K562 (cell line): ENCODE results near the gene SLC19A2. TPM values are rescaled to one million over a fixed set of nuclear protein-coding genes. Genes with fewer than 3 reads are reported as not detected.

Experiments
- ATAC-seq: fragments of 200-7000 bp; cut with Tn5 transposase; 3 replicates; pipeline ENCODE4 v1.9.1; 2020; ENCODE audit warnings: moderate library complexity
- BruUV-seq: library from RNA; stranded (reverse); fragments of 400-500 nt; replicated peaks from 2 replicates; lab custom pipeline; 2021; lab: Mats Ljungman, UMichigan
- CTCF ChIA-PET: fragments of 300-600 bp; formaldehyde crosslinking; extraction: SDS; loops from one replicate; lab custom pipeline; 2021; ENCODE audit warnings: low intra/inter-chr PET ratio; lab: Yijun Ruan, JAX
- POLR2A ChIA-PET: fragments of 300-600, 350-650 bp; sonication (Branson Sonifier 250); formaldehyde crosslinking; extraction: SDS; loops from one replicate; lab custom pipeline; 2021; ENCODE audit warnings: antibody characterized with exemption, inconsistent platforms; lab: Yijun Ruan, JAX
- DNase-seq, 4 experiments: peaks; one replicate each; pipeline versions ENCODE4 v3.0.0 to v3.0.0-alpha.2; 2011 to 2018; ENCODE audit warnings: low spot score in 3 of 4, mixed read lengths in 3 of 4; ENCODE audit errors: extremely low read depth in 1 of 4
- FAIRE-seq: peaks from 2 replicates; lab custom pipeline; 2011; peaks lifted over from hg19 to GRCh38; lab: Jason Lieb, UNC
- H2AFZ ChIP-seq: 2 replicates; pipeline ENCODE4 v1.6.0; 2011; ENCODE audit warnings: low read depth, low read length, control low read depth, inconsistent platforms
- H3K27ac ChIP-seq: fragments of 200-600 bp; 3 replicates; pipeline ENCODE4 v1.8.0; 2011; ENCODE audit warnings: low read depth, mild to moderate bottlenecking, control low read depth, inconsistent platforms, low read length, moderate library complexity, mixed read lengths; ENCODE audit errors: extremely low read depth
- H3K27me3 ChIP-seq, 2 experiments: fragments of 300-600 bp in 1 of 2; 2 replicates in 1 of 2; 3 replicates in 1 of 2; pipeline versions ENCODE4 v1.6.0 to v1.8.0; 2011; ENCODE audit warnings: inconsistent platforms in 2 of 2, low read length in 2 of 2, mild to moderate bottlenecking in 1 of 2, mixed read lengths in 1 of 2, moderate library complexity in 1 of 2; ENCODE audit not compliant: control insufficient read depth in 2 of 2, insufficient read depth in 2 of 2
- H3K36me3 ChIP-seq: fragments of 300-600 bp; 3 replicates; pipeline ENCODE4 v1.8.0; 2011; ENCODE audit warnings: mild to moderate bottlenecking, low read length, inconsistent platforms; ENCODE audit not compliant: control insufficient read depth, insufficient read depth
- H3K4me1 ChIP-seq, 2 experiments: fragments of 200-600 bp in 1 of 2; replicated peaks in 1 of 2; 2 replicates in 1 of 2; 3 replicates in 1 of 2; pipeline versions ENCODE4 v1.5.1 to v1.8.0; 2011; ENCODE audit warnings: inconsistent platforms in 2 of 2, low read length in 2 of 2, mild to moderate bottlenecking in 1 of 2, mixed read lengths in 1 of 2, moderate library complexity in 1 of 2; ENCODE audit not compliant: control insufficient read depth in 2 of 2, insufficient read depth in 2 of 2
- H3K4me2 ChIP-seq: 2 replicates; pipeline ENCODE4 v1.6.1; 2011; ENCODE audit warnings: low read length, control low read depth, inconsistent platforms, mixed read lengths; ENCODE audit not compliant: insufficient read depth
- H3K4me3 ChIP-seq: fragments of 200-600 bp; sonication (generic), shearing (Covaris generic); 2 replicates; pipeline ENCODE4 v1.5.1; 2016; ENCODE audit warnings: control low read depth, inconsistent platforms
- H3K79me2 ChIP-seq: fragments of 200-600 bp; 3 replicates; pipeline ENCODE4 v1.8.0; 2011; ENCODE audit warnings: low read length, inconsistent platforms; ENCODE audit not compliant: control insufficient read depth, insufficient read depth
- H3K9ac ChIP-seq, 2 experiments: 2 replicates each; pipeline versions ENCODE4 v1.6.0 to v1.6.1; 2011; ENCODE audit warnings: low read depth in 2 of 2, low read length in 2 of 2, control low read depth in 1 of 2, inconsistent platforms in 1 of 2, mild to moderate bottlenecking in 1 of 2, mixed read lengths in 1 of 2; ENCODE audit not compliant: insufficient read depth in 1 of 2
- H3K9me1 ChIP-seq: one replicate; pipeline ENCODE4 v1.6.0; 2011; ENCODE audit warnings: inconsistent platforms, mild to moderate bottlenecking, low read length, moderate library complexity; ENCODE audit not compliant: control insufficient read depth, insufficient read depth
- H3K9me3 ChIP-seq: replicated peaks from 2 replicates; pipeline ENCODE4 v1.5.1; 2011; ENCODE audit warnings: low read depth, low read length, inconsistent platforms; ENCODE audit not compliant: control insufficient read depth, insufficient read depth
- H4K20me1 ChIP-seq: replicated peaks from 2 replicates; pipeline ENCODE4 v1.6.1; 2011; ENCODE audit warnings: low read length, inconsistent platforms, mixed read lengths; ENCODE audit not compliant: control insufficient read depth, insufficient read depth
- ARID3A ChIP-seq: IDR thresholded peaks from 2 replicates; pipeline ENCODE4 v1.6.1; 2012; ENCODE audit warnings: low read depth, low read length, improper control_type of control experiment, borderline replicate concordance
- ARID3B ChIP-seq: fragments of 250-450 bp; sonication (Bioruptor Pico); IDR thresholded peaks from 2 replicates; pipeline ENCODE4 v1.4.0; 2020; ENCODE audit warnings: borderline replicate concordance
- BRF2 ChIP-seq: IDR thresholded peaks from 3 replicates; pipeline ENCODE4 v1.6.1; 2011; ENCODE audit warnings: borderline replicate concordance, mild to moderate bottlenecking; ENCODE audit not compliant: insufficient read length, insufficient read depth
- CBFA2T2 ChIP-seq: fragments of 450-650 bp; conservative IDR thresholded peaks from 2 replicates; pipeline ENCODE4 v1.6.1; 2017; ENCODE audit warnings: mild to moderate bottlenecking
- GMEB1 ChIP-seq: fragments of 250-450 bp; sonication (Bioruptor Pico); IDR thresholded peaks from 2 replicates; pipeline ENCODE4 v1.4.0; 2020; ENCODE audit warnings: mild to moderate bottlenecking
- OTX1 ChIP-seq: fragments of 450-650 bp; formaldehyde crosslinking; IDR thresholded peaks from 2 replicates; pipeline ENCODE4 v1.4.0; 2022; ENCODE audit warnings: mild to moderate bottlenecking
- PRMT5 ChIP-seq: sonication (generic); formaldehyde crosslinking; IDR thresholded peaks from 2 replicates; pipeline ENCODE4 v1.5.0; 2020; ENCODE audit warnings: missing genetic modification reagents
- RBBP5 ChIP-seq: fragments of 200-600 bp; sonication (generic); IDR thresholded peaks from 2 replicates; pipeline ENCODE4 v1.6.1; 2012; ENCODE audit warnings: borderline replicate concordance, mild to moderate bottlenecking, low read length, control low read depth, inconsistent platforms; ENCODE audit not compliant: insufficient read depth, poor library complexity, severe bottlenecking
- RNF2 ChIP-seq: sonication (generic); IDR thresholded peaks from 2 replicates; pipeline ENCODE4 v1.6.1; 2016
- SIX5 ChIP-seq, 2 experiments: IDR thresholded peaks; 2 replicates each; pipeline ENCODE4 v1.6.1; 2011; ENCODE audit warnings: low read length in 2 of 2, borderline replicate concordance in 1 of 2, low read depth in 1 of 2, mild to moderate bottlenecking in 1 of 2, moderate library complexity in 1 of 2; ENCODE audit not compliant: insufficient read depth in 1 of 2
- SPI1 ChIP-seq: IDR thresholded peaks from 2 replicates; pipeline ENCODE4 v1.6.1; 2011; ENCODE audit warnings: low read depth, low read length, control low read depth, borderline replicate concordance
- TFAP4 ChIP-seq: sonication (generic); formaldehyde crosslinking; IDR thresholded peaks from 2 replicates; pipeline ENCODE4 v1.8.0; 2022; ENCODE audit warnings: missing genetic modification reagents, mild to moderate bottlenecking, moderate library complexity, borderline replicate concordance
- TOE1 ChIP-seq, 2 experiments: fragments of 450-650 bp in 1 of 2; sonication (generic) in 1 of 2; formaldehyde crosslinking in 1 of 2; IDR thresholded peaks; 2 replicates each; pipeline versions ENCODE4 v1.7.1 to v1.8.0; 2016 to 2022; ENCODE audit warnings: borderline replicate concordance in 2 of 2, mild to moderate bottlenecking in 2 of 2, antibody characterized with exemption in 1 of 2, inconsistent platforms in 1 of 2, low read depth in 1 of 2, missing genetic modification reagents in 1 of 2, moderate library complexity in 1 of 2
- ZNF408 ChIP-seq: fragments of 250-450 bp; sonication (Bioruptor Pico); IDR thresholded peaks from 2 replicates; pipeline ENCODE4 v1.4.0; 2020; ENCODE audit warnings: low read depth, mild to moderate bottlenecking, moderate library complexity
- WGBS: fragments of 100-300 bp; shearing (Covaris generic); methylation state at CpG from one replicate; pipeline ENCODE4 v1.1.6; 2016; ENCODE audit warnings: low coverage, mixed read lengths; ENCODE audit not compliant: insufficient coverage; ENCODE audit errors: missing lambda C conversion rate; 5-methylcytosine and 5-hydroxymethylcytosine counted together
- in situ Hi-C: fragments of 300-500 bp; cut with MboI; formaldehyde crosslinking; loops from 4 replicates; pipeline ENCODE4 v1.15.0; 2018; ENCODE audit warnings: inconsistent platforms, mixed read lengths
- intact Hi-C: fragments of 100-400 bp; cut with micrococcal nuclease; formaldehyde crosslinking; loops from 2 replicates; pipeline ENCODE4 v1.14.2; 2022
- polyA plus RNA-seq, 8 experiments: library from polyadenylated mRNA; depleted of rRNA in 4 of 8; stranded (reverse) in 5 of 8; unstranded in 3 of 8; fragments of >200 nt; fragmentation: Nextera tagmentation in 2 of 8; fragmentation: Illumina TruSeq in 1 of 8; extraction: Ambion mirVana in 2 of 8; extraction: Trizol in 1 of 8; gene quantifications; 2 replicates each; pipeline versions ENCODE4 v1.2.1 to v1.2.3, GENCODE V29; 2011 to 2014; ENCODE audit warnings: inconsistent platforms in 1 of 8, missing spikeins in 1 of 8
- total RNA-seq, 7 experiments: library from RNA; depleted of rRNA in 6 of 7; stranded (reverse); fragments of >200 nt in 6 of 7; fragmentation: Illumina TruSeq in 2 of 7; extraction: Trizol in 2 of 7; gene quantifications; 2 replicates each; pipeline versions ENCODE4 v1.2.1 to v1.2.3, GENCODE V29; 2011 to 2021; ENCODE audit warnings: low replicate concordance in 1 of 7

SLC19A2 gene
- total and polyA plus RNA-seq, 9 of the 15 experiments (the other 6 are each of a cell fraction or from before 2014, with no cell fraction given) = 7.4 to 42.8 (median 19.2) TPM

- H3K4me3 ChIP-seq = no peak overlapping the region
- H3K27me3 ChIP-seq = no peaks in the 10 kb centered on the region
- no peak overlapping the region for H3K9ac ChIP-seq
- H3K9me3 ChIP-seq = no peaks in the 10 kb centered on the region
- WGBS = 9% methylated on average over 1 of the region's 1 CpG
- no peaks in the 10 kb centered on the region for H3K79me2 ChIP-seq
- no peaks in the 10 kb centered on the region for H3K36me3 ChIP-seq
- H3K4me1 ChIP-seq = peaks cover 0 to 2% of the 10 kb centered on the region in 2 experiments; a peak in 2 of 5 replicates
- no peak overlapping the region for H3K27ac ChIP-seq
- no peak overlapping the region for H2AFZ ChIP-seq
- no TSS peak for BruUV-seq
- intact Hi-C loops = no loop called here
- ChIA-PET POLR2A (no interaction called here), CTCF (no interaction called here)
- ATAC-seq = no peak
- in situ Hi-C loops = no loop called here
- DNase-seq = no peak
- no peak overlapping the region for H3K4me2 ChIP-seq
- FAIRE-seq = no peak
- H4K20me1 ChIP-seq = no peaks in the 10 kb centered on the region
- H3K9me1 ChIP-seq = no peaks in the 10 kb centered on the region
- no peak for TF ChIP-seq RBBP5
- TF ChIP-seq TFAP4 (CRISPR knock-in tag) = no peak
- TF ChIP-seq BRF2 = no peak
- TF ChIP-seq GMEB1 (CRISPR knock-in tag) = no peak
- TF ChIP-seq CBFA2T2 = no peak
- TF ChIP-seq ARID3B = no peak
- TF ChIP-seq TOE1 (IDR thresholded peaks at IDR 0.05; ENCODE audit: borderline replicate concordance) = no peak
- TF ChIP-seq TOE1 (CRISPR knock-in tag; IDR thresholded peaks at IDR 0.05; ENCODE audit: borderline replicate concordance, low read depth) = no peak
- TF ChIP-seq RNF2 = no peak
- TF ChIP-seq OTX1 (CRISPR knock-in tag) = no peak
- TF ChIP-seq SIX5 (IDR thresholded peaks at IDR 0.05; ENCODE audit: borderline replicate concordance in 1 of 2, insufficient read depth in 1 of 2, low read depth in 1 of 2, low read length in 2 of 2) = no peak
- TF ChIP-seq SPI1 = no peak
- TF ChIP-seq PRMT5 (CRISPR knock-in tag) = no peak
- no peak for TF ChIP-seq ZNF408
- TF ChIP-seq ARID3A = no peak
Observed at GRCh38 chr1:169493251-169493650, 7.5 kb upstream of the SLC19A2 start.
